COLO829 (cell line): Measurements from ENCODE around the gene TUBA3E.
"Not testable (repeated sequence)": the region's sequence is repeated elsewhere in the genome, so short reads cannot be mapped to it uniquely, and the experiment has no call there.

ENCODE experiments used
- DNase-seq: peaks from one replicate; pipeline ENCODE4 v3.0.0; 2012; ENCODE audit warnings: low spot score

Gene TUBA3E

DNA sequence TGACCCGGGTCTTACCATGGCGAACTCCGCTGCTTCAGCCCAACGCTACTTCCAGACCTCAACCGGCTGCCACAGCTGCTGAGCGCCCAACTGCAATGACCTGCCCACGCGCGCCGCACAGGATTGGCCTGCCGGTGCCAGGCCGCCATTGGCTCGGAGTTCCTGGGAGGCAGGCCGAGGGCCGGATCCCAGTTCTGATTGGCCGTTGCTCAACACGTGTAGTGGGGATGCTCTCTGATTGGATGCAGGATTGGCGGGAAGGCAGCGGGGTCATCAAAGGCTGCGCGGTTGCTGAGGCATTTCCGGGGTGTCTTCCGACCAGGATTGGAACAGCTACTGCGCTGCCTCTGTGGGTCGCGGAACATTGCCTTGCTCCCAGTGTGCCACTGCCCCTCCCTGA, at the start of gene TUBA3E:
Gene TUBA3E, minus strand, starts transcription at position 97 of the 400 bp plus-strand sequence. Its CDS starts 79 bp downstream, at position 18.
- DNase-seq = no peak

DNA sequence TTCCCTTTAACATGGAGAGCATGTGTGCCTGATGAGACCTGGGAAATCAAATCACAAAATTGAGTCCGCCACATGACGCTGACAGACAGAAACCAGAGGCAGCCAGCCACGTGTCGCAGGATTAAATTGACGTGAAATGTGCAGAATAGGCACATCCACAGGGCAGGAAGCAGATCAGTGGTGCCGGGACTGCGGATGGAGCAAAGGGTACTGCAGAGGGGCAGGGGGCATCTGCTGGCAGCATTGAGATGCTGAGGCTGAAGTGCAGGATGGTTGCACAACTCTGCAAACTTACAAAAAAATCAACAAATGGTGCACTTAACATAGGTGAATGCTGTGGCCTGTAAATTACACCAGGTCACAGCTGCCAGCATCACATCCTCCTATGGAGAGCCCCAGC, 48.2 kb upstream of the TUBA3E start:
- DNase-seq = no peak

DNA sequence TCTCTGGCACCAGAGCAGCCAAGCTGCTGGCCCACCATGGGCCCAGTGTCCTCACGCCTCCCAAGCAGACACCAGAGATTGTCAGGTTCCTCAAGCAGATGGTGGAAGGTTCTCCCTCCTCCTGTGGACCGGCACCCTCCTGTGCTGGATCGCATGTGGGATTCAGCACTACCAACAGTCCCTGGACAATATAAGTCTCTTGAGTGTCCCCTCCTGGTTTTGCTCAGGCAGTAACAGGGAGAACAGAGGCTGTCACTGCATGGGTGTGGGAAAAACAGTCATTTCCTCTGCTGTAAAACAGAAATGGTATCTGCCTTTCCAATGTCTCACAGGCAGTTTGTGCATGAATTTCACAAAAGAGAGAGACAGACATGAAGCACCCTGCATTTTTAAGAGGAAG, 47.7 kb upstream of the TUBA3E start:
- DNase-seq = no peak

DNA sequence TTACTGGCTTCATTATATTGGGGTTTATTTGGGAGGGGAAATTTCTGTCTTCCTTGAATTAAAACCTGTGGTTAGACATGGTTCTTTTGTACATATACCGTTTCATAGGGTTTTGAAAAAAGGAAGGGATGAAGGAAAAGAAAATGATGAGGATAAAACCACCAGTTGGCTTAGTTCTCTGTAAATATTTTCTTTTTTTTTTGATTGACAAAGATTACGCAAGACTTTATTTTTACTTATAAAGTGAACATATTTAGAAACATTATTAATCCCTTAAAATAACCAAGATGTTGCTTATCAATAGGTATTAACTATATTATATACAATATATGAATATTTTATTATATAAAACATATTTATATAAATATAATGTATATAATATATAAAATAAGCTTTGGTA, 45.1 kb upstream of the TUBA3E start:
- DNase-seq = no peak

DNA sequence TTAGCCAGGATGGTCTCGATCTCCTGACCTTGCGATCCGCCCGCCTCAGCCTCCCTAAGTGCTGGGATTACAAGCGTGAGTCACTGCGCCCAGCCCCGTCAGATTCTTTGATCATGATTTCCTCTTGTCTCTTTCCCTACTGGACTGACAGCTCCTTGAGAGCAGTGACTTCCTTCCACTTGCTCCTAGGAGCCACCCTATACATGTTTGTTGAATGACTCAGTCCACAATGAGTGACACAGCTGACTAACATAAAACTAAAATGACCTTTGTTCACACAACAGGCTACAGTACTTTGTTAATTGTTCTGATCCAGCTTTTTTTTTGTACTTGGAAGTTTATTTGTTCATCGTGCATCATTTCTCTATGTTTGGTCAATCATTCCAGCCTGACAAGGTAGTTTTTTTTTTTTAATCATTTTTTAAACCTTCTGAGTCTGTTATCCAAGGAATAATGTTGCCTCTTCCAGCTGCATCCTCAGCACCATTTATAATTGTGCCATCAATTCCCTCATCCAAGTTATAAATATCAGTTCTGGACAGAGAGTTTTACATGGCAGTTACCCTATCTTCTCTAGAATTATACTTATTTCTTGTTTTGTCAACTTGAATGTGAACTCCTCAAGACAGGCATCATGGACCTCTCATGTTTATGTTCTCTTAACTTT, 42.9 kb upstream of the TUBA3E start:
- DNase-seq = peak; percentile 60

DNA sequence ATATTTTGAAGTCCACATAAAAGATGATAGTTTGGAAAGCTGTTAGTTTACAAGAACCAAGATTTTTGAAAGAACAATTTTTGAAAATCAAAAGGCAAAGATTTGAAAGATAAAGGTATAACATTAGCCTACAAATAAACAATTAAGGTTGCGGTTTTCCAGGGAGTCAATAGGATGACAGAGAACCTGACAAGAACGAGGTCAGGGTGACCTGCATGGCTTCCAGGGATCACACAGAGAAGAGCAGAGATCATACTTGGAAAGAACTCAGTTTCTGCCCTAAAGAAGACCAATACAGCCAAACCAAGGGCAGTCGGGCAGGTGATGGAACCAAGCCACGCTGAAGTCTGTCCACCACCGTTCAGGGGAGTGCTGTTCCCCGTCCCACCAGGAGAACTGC, 41.3 kb upstream of the TUBA3E start:
- not testable (repeated sequence) for DNase-seq

DNA sequence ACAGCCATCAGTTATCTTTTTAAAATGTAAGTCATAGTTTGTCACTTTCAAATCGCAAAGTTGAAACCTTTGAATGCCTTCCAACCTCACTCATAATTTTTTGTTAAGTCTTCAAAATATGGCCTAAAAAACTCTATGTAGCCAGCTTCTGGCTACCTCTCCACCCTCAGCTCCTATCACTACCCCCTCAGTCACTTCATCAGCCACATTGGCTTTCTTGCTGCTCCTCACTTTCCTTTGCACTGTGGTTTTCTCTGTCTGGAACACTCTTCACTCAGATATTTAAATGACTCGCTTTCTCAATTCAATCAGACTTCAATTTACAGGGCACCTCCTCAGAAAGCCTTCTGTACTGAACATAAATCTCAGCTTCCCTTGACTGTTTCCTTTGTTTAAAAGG, 34.8 kb upstream of the TUBA3E start:
- DNase-seq = not testable (repeated sequence)

DNA sequence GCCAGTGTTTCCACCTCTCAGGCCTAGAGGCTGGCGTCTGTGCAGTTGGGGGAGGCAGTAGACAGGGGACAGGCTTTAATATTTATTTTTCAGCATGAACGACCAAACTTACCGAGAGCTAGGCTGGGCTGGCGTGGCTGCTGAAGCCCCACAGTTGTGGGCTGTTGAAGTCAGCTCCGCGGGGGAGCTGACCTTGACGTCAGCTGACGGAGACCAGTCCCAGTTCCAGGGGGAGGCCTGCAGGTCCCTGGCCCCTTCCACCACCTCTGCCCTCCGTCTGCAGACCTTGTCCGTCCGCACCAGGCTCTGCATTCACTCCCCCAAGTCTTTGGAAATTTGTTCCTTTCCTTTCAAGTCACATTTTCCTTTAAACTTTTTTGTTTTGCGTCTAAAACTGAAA, 33.4 kb upstream of the TUBA3E start:
- DNase-seq = no peak

DNA sequence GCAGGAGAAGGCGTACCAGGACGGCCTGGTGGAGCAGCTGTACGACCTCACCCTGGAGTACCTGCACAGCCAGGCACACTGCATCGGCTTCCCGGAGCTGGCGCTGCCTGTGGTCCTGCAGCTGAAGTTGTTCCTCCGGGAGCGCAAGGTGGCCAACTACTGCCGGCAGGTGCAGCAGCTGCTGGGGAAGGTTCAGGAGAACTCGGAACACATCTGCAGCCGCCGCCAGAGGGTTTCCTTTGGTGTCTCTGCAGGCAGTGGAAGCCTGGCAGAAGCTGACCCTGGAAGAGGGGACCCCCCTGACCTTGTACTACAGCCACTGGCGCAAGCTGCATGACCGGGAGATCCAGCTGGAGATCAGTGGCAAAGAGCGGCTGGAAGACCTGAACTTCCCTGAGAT, 32.7 kb upstream of the TUBA3E start:
- not testable (repeated sequence) for DNase-seq

DNA sequence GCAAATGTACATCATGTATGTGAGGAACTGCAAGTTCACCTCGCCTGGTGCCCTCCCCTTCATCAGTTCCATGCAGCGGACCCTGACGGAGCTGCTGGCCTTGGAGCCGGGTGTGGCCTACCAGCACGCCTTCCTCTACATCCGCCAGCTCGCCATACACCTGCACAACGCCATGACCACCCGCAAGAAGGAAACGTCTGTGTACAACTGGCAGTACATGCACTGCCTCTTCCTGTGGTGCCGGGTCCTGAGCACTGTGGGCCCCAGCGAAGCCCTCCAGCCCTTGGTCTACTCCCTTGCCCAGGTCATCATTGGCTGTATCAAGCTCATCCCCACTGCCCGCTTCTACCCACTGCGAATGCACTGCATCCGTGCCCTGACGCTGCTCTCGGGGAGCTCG, 32.1 kb upstream of the TUBA3E start:
- DNase-seq = not testable (repeated sequence)

DNA sequence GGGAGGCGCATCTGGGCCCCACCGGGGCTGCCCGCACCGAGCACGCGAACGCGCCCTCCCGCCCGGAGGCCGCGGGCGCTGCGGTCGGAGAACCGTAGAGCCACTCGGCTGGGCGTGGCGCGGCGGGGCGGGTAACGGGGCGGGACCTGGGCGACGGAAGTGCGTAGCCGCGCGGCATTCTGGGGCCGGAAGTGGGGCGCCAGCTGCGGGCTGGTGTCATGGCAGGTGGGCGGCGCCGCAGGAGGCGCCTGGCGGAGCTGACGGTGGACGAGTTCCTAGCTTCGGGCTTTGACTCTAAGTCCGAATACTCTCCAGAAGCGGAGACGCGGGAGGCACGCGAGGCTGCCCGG, 30.9 kb upstream of the TUBA3E start:
- not testable (repeated sequence) for DNase-seq

DNA sequence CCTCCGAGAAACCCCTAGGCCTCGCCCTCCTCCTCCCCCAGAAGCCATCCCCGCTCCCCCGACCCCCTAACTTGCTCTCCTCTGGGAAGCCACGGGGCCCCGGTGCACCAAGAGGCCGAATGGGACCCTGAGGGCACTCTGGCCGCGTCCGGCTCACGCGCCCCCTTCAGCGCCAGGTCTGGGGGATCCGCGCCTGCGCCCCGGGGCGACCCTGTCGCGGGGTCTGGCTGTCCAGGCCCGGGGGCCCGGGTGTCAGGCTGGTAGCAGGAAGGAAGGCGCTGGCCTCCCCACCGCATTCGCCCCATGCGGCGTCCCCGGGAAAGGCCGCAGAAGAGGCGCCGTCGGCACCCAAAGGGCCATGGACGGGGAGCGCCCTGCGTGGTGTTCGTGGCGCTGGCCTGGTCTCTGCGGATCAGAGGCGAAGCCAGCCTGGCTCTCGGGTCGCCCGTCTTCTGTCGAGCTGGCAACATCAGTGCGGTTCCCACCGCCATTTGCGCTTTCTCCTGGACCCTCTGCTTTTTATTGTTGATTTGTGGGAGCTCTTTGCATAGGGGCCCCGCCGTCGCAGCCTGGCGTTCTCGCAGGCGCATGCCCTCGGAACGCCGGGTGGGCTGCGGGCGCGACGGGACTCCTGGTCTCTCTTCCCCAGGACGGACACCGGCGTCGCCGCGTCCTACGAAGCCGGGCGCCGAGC, 30.4 kb upstream of the TUBA3E start:
- DNase-seq = not testable (repeated sequence)

DNA sequence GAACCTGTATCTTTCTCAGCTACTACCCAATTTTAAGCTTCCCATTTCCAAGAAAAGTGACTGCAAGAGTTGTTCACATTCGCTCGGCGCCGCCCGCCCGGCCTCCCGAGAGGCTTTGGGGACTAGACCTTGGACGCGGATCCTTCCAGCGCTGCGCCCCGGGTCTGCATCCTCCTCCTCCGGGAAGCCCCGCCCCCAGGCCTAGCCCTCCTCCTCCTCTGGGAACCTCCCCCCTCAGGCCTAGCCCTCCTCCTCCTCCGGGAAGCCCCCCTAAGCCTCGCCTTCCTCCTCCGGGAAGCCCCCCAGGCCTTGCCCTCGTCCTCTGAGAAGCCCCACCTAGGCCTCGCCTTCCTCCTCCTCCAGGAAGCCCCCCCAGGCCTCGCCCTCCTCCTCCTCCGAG, 29.8 kb upstream of the TUBA3E start:
- not testable (repeated sequence) for DNase-seq

DNA sequence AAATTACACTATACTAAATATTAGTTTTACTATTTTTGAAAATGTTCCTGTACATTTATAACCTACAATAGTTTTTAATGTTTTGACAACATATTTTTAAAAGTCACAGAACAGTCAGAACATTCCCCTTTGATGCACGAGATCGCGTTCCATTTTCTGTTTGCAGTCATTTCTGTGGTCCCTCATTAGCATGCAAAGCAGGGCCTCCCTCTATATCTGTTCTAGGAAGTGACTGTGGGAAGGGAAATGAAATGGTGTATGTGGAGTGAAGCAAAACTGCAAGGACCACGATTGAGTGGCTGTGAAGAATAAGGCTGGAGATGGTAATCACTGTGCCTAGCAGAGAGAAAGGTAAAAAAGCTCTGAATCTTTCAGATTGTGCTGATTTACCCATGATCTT, 24.3 kb upstream of the TUBA3E start:
- DNase-seq = not testable (repeated sequence)

DNA sequence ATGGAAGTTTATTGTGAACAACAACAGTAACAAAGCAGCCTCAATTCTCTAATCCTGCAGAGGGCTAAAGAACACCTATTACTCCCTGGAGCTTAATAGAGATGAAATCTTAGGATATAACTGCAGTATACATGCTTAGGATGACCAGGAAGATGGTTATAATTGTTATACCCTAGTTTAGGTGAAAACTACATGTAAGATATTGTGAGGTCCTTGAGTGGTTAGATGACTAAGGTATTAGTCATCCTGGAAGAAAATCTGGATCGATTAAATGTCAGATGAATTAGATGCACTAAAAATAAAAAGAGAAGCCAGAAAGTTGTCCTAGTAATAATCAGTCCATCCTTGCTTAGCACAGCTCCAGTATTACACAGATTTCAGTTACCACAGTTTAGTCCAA, 22.3 kb upstream of the TUBA3E start:
- DNase-seq = not testable (repeated sequence)

DNA sequence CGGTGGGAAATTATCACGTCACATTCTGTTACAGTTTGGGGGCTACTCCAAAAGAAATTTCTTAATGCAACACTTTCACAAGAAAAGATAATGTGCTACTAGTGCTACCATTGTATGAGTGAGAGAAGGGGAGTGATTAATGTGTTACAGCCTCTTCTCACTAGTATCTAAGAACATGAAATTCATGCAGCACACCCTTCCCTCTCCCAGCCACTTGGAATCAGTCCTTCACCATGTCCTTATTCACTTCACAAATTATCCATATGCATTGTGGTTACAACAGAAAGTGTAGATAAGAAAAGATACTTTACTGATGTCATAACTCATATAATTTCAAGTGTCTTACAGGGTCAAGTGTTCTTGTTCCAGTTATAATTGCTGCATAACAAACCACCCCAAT, 20.9 kb upstream of the TUBA3E start:
- not testable (repeated sequence) for DNase-seq

DNA sequence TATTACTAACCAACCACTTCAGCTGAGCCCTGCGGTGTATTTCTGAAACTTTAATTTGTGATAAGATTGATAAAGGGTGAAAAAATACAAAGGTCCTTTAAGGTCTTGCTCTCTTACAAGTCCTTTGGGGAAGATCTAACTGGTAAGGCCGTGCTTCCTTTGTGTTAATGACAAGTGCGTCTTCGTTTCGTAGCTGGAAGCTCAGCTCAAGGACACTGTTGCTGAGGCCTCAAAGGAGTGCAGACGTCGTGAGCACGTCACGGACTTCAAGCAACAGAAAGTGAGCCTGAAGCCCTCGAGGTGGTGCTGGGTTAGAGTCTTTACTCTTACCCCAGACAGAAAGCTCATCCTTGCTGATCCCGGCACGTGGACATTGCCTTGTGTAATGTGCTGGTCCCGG, 8.8 kb upstream of the TUBA3E start:
- not testable (repeated sequence) for DNase-seq

DNA sequence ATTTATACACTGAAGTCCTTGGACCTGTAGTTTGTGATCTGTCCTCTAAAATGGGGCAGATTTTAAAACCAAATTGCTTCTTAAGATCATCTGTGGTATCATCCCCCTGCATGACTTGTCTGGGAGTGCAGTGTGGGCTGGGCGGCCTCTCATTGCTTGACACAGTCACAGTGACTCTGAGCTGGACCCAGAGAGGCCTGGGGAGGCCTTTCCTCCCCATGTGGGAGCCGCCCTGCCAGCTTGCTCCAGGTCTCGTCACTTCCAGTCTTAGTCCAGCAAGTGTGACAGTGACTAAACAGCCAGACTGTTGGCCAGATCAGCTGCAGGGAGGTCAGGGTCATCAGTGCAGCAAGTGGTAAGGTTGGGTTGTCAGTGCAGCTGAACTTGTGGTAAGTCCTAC, 4.9 kb upstream of the TUBA3E start:
- not testable (repeated sequence) for DNase-seq

DNA sequence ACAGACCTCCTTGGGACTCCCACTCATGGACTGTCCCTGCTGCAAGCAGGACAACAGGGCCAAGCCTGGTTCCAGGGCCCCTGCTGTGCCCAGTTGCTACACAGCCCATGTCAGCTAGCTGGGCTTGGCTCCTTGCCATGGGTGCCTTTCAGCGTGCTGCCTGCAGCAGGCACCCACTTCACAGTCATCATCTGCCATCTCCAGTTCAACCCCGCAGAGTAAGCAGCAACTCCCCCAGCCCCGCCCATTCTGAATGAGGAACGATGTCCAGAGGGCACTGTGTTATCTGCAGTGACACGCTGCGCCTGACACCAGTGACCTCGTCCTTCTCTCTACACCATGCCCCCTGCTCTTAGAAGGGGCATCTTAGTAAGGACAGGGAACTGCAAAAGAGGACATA, 4.3 kb upstream of the TUBA3E start:
- not testable (repeated sequence) for DNase-seq

DNA sequence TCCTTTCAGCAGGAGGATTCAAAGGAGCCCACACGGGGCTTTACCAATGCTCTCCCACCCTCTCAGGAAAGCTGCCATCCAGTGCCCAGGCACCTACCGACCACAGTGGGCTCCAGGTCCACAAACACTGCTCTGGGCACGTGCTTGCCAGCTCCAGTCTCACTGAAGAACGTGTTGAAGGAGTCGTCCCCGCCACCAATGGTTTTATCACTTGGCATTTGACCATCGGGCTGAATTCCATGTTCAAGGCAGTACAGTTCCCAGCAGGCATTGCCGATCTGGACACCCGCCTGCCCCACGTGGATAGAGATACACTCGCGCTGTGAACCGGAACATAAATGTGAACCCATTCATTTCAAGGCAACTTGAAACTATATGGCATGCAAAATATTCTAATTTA, 2.2 kb downstream of the TUBA3E start:
- DNase-seq = not testable (repeated sequence)

DNA sequence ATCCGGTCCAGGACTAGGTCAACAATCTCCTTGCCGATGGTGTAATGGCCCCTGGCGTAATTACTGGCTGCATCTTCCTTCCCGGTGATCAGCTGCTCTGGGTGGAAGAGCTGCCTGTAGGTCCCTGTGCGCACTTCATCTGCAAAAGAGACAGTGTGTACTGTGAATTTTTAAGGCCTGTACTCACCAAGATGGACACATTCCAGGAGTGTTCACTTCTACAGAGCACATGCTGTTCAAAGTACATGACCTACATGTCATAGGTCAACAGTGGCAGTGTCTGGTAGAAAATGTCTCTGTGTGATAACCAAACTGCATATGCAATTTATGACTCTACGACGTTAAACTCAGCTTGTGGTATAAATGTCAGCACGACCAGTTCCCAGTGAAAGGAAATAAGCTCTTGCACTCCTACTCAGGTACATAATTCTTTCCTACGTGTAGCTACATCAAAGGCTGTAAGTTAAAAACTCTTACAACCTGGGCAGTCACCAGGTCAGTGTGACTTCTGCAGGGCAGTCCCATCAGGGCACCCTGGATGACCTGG, 3.1 kb downstream of the TUBA3E start:
- not testable (repeated sequence) for DNase-seq

DNA sequence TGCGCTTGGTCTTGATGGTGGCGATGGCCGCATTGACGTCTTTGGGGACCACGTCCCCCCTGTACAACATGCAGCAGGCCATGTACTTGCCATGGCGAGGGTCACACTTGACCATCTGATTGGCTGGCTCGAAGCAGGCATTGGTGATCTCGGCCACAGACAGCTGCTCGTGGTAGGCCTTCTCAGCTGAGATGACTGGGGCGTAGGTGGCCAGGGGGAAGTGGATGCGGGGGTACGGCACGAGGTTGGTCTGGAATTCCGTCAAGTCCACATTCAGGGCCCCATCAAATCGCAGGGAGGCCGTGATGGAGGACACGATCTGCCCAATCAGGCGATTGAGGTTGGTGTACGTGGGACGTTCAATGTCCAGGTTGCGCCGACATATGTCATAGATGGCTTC, 4.4 kb downstream of the TUBA3E start:
- not testable (repeated sequence) for DNase-seq

DNA sequence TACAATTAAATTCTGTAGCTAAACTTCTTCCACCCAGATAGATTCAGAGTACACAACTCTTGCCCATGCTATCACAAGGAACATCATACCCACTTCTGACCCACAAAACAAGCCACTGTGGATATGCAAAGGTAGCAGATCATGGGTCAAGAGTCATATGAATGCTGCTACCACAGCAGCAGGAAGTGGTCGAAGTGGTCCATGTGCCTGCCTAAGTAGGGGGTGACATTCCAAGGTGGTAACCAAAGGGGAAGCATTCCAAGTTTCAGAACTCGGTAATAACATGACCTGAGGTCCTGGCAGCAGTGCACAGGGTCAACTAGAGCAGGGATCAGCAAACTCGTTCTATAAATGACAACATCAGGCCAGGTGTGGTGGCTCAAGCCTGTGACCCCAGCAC, 5.8 kb downstream of the TUBA3E start:
- DNase-seq = not testable (repeated sequence)

DNA sequence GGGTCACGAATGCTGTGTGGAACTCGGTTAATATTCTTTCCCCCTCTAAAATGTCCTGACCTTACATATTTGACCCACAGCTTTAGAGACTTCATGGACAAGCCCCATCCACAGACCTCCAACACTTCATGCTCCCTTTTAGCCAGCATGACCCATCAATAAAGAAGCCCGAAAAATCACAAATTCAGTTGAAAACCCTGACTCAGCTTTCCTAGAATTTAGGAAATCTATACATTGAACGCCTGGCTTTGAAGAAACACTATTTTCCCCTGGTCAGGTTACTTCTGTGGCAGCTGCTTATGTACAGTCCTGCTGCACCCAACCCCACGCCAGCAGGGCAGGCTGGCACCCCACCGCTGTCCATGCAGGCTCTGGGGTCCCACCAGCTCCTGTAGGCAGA, 6.9 kb downstream of the TUBA3E start:
- not testable (repeated sequence) for DNase-seq
